ENCODE data around the gene PRKG1. TPM values are rescaled to one million over a fixed set of nuclear protein-coding genes. Genes with fewer than 3 reads are reported as not detected.
A peak's percentile ranks its signal among the peaks of the same experiment; 100 is the strongest.

PRKG1 gene
- total and polyA plus RNA-seq, 2 donors (not counting 1 experiment from before 2014, with no cell fraction given), result not detected

GRCh38 chr10:51955696-51956095, 881.4 kb downstream of the PRKG1 start:
- CTCF ChIA-PET, result no interaction called here
- ATAC-seq (ENCODE audit: low read depth), result no peak
- Histone ChIP-seq H4K20me1 (ENCODE audit: control insufficient read depth, insufficient read depth, low read length, poor library complexity, severe bottlenecking) (no peaks in the 10 kb centered on the region), H3K9me3 (ENCODE audit: control extremely low read depth in 1 of 3, control insufficient read depth in 2 of 3, insufficient read depth in 1 of 3, low read length in 2 of 3) (no peaks in the 10 kb centered on the region), H3K27ac (ENCODE audit: low read length in 2 of 2) (no peak overlapping the region), H3K36me3 (replicated peaks in 1 of 2; ENCODE audit: control extremely low read depth in 1 of 2, control insufficient read depth in 1 of 2, extremely low read depth in 1 of 2, insufficient read depth in 2 of 2, low read length in 1 of 2) (no peaks in the 10 kb centered on the region), H3K4me1 (ENCODE audit: control insufficient read depth in 2 of 2, insufficient read depth in 2 of 2, low read length in 2 of 2) (no peaks in the 10 kb centered on the region), H3K27me3 (replicated peaks in 1 of 4; ENCODE audit: control extremely low read depth in 1 of 4, control insufficient read depth in 3 of 4, insufficient read depth in 4 of 4, low read length in 3 of 4) (no peaks in the 10 kb centered on the region), H3K79me2 (ENCODE audit: control insufficient read depth, insufficient read depth, low read length) (no peaks in the 10 kb centered on the region), H3K9ac (ENCODE audit: low read length) (no peak overlapping the region), H2AFZ (ENCODE audit: insufficient read depth, low read depth, low read length, poor library complexity, severe bottlenecking) (no peak overlapping the region), H3K4me2 (replicated peaks; ENCODE audit: low read depth, low read length, poor library complexity, severe bottlenecking) (no peak overlapping the region), H3K4me3 (ENCODE audit: control extremely low read depth in 1 of 5, extremely low read depth in 1 of 5, insufficient read depth in 1 of 5, low read depth in 2 of 5, low read length in 4 of 5) (no peak overlapping the region)
- Mint-ChIP-seq H3K4me3 (no peak overlapping the region), H3K9me3 (ENCODE audit: insufficient read depth) (no peaks in the 10 kb centered on the region), H3K27ac (no peak overlapping the region), H3K27me3 (peaks cover 5% of the 10 kb centered on the region), H3K4me1 (no peaks in the 10 kb centered on the region)
- 80% methylated on average over 1 of the region's 2 CpGs for WGBS (ENCODE audit: insufficient coverage)
- no peak for DNase-seq
- intact Hi-C loops (cut with micrococcal nuclease), result no loop called here
- TF ChIP-seq EZH2 (IDR thresholded peaks at IDR 0.05; ENCODE audit: borderline replicate concordance, insufficient read depth, low read depth, low read length, poor library complexity, severe bottlenecking) (no peak), CTCF (IDR thresholded peaks at IDR 0.05) (no peak)
- POLR2A ChIA-PET, result no interaction called here

- Histone ChIP-seq H4K20me1 (ENCODE audit: control insufficient read depth, insufficient read depth, low read length, poor library complexity, severe bottlenecking) (no peaks in the 10 kb centered on the region), H3K36me3 (replicated peaks in 1 of 2; ENCODE audit: control extremely low read depth in 1 of 2, control insufficient read depth in 1 of 2, extremely low read depth in 1 of 2, insufficient read depth in 2 of 2, low read length in 1 of 2) (no peaks in the 10 kb centered on the region), H3K27ac (ENCODE audit: low read length in 2 of 2) (no peak overlapping the region), H3K4me1 (ENCODE audit: control insufficient read depth in 2 of 2, insufficient read depth in 2 of 2, low read length in 2 of 2) (no peaks in the 10 kb centered on the region), H2AFZ (ENCODE audit: insufficient read depth, low read depth, low read length, poor library complexity, severe bottlenecking) (no peak overlapping the region), H3K27me3 (replicated peaks in 1 of 4; ENCODE audit: control extremely low read depth in 1 of 4, control insufficient read depth in 3 of 4, insufficient read depth in 4 of 4, low read length in 3 of 4) (no peaks in the 10 kb centered on the region), H3K79me2 (ENCODE audit: control insufficient read depth, insufficient read depth, low read length) (no peaks in the 10 kb centered on the region), H3K4me3 (ENCODE audit: control extremely low read depth in 1 of 5, extremely low read depth in 1 of 5, insufficient read depth in 1 of 5, low read depth in 2 of 5, low read length in 4 of 5) (no peak overlapping the region), H3K9ac (ENCODE audit: low read length) (no peak overlapping the region), H3K4me2 (replicated peaks; ENCODE audit: low read depth, low read length, poor library complexity, severe bottlenecking) (no peak overlapping the region), H3K9me3 (ENCODE audit: control extremely low read depth in 1 of 3, control insufficient read depth in 2 of 3, insufficient read depth in 1 of 3, low read length in 2 of 3) (no peaks in the 10 kb centered on the region)
- no peak for DNase-seq
- Mint-ChIP-seq H3K4me1 (no peaks in the 10 kb centered on the region), H3K4me3 (no peak overlapping the region), H3K27ac (no peak overlapping the region), H3K27me3 (peaks cover 9% of the 10 kb centered on the region), H3K9me3 (ENCODE audit: insufficient read depth) (no peaks in the 10 kb centered on the region)
- no peak for ATAC-seq (ENCODE audit: low read depth)
- TF ChIP-seq EZH2 (IDR thresholded peaks at IDR 0.05; ENCODE audit: borderline replicate concordance, insufficient read depth, low read depth, low read length, poor library complexity, severe bottlenecking) (no peak), CTCF (IDR thresholded peaks at IDR 0.05) (peak; percentile 22)
- intact Hi-C loops (cut with micrococcal nuclease), result no loop called here
- POLR2A ChIA-PET, result no interaction called here
- CTCF ChIA-PET, result interaction anchor here (0.8 kb wide), 1 partner anchor 894 kb away, joined by 3 read pairs; no protein-coding TSS in a partner anchor
Observed at GRCh38 chr10:51956822-51957221, 882.5 kb downstream of the PRKG1 start.

All from B cell (primary cell).